GM18873 (cell line): ENCODE results near the gene SNX27.
"Not testable (repeated sequence)": the region's sequence is repeated elsewhere in the genome, so short reads cannot be mapped to it uniquely, and the experiment has no call there.

Experiments
- ATAC-seq: cut with Tn5 transposase; IDR thresholded peaks from one replicate; pipeline ENCODE4 v1.9.1; 2021; ENCODE audit warnings: mild to moderate bottlenecking, moderate library complexity, moderate number of reproducible peaks; ENCODE audit not compliant: unreplicated experiment, low FRiP score

The SNX27 gene

GRCh38 chr1:151596166-151596953 is 15.5 kb upstream of the SNX27 start:
- ATAC-seq: no peak

GRCh38 chr1:151602550-151602949 is 9.3 kb upstream of the SNX27 start:
- ATAC-seq: not testable (repeated sequence)

- ATAC-seq: no peak
These were observed 7.6 kb upstream of the SNX27 start for GRCh38 chr1:151604291-151604690.

GRCh38 chr1:151606384-151606783 is 5.5 kb upstream of the SNX27 start:
- no peak for ATAC-seq

GRCh38 chr1:151606857-151607256 is 5.0 kb upstream of the SNX27 start:
- ATAC-seq: no peak

GRCh38 chr1:151610142-151610541 is 1.7 kb upstream of the SNX27 start:
- ATAC-seq: no peak

GRCh38 chr1:151611288-151611790 is 511 bp upstream of the SNX27 start:
- no peak for ATAC-seq

- ATAC-seq: no peak
These were observed 841 bp downstream of the SNX27 start for GRCh38 chr1:151612501-151613281.

GRCh38 chr1:151613282-151613780 is 1.5 kb downstream of the SNX27 start:
- ATAC-seq: no peak

GRCh38 chr1:151615711-151616504 is 4.1 kb downstream of the SNX27 start:
- no peak for ATAC-seq

- ATAC-seq: no peak
These were observed 4.6 kb downstream of the SNX27 start for GRCh38 chr1:151616505-151616849.

GRCh38 chr1:151618003-151618402 is 6.2 kb downstream of the SNX27 start:
- ATAC-seq: no peak

GRCh38 chr1:151618470-151618869 is 6.6 kb downstream of the SNX27 start:
- ATAC-seq: no peak

GRCh38 chr1:151618996-151619395 is 7.1 kb downstream of the SNX27 start:
- not testable (repeated sequence) for ATAC-seq

GRCh38 chr1:151619489-151620093 is 7.7 kb downstream of the SNX27 start:
- ATAC-seq: no peak

GRCh38 chr1:151620286-151620685 is 8.4 kb downstream of the SNX27 start:
- ATAC-seq: no peak

GRCh38 chr1:151621351-151621750 is 9.5 kb downstream of the SNX27 start:
- ATAC-seq: no peak

- no peak for ATAC-seq
These were observed 12.9 kb downstream of the SNX27 start for GRCh38 chr1:151624783-151625182.

- ATAC-seq: no peak
These were observed 15.0 kb downstream of the SNX27 start for GRCh38 chr1:151626740-151627334.

GRCh38 chr1:151629278-151629677 is 17.4 kb downstream of the SNX27 start:
- no peak for ATAC-seq
